ENCODE data around the gene RNFT2. TPM values are rescaled to one million over a fixed set of nuclear protein-coding genes. Genes with fewer than 3 reads are reported as not detected.
"Not testable (repeated sequence)": the region's sequence is repeated elsewhere in the genome, so short reads cannot be mapped to it uniquely, and the experiment has no call there.

RNFT2 gene
- total and polyA plus RNA-seq, 7 donors = 0.04 to 0.64 (median 0.36) TPM

DNA sequence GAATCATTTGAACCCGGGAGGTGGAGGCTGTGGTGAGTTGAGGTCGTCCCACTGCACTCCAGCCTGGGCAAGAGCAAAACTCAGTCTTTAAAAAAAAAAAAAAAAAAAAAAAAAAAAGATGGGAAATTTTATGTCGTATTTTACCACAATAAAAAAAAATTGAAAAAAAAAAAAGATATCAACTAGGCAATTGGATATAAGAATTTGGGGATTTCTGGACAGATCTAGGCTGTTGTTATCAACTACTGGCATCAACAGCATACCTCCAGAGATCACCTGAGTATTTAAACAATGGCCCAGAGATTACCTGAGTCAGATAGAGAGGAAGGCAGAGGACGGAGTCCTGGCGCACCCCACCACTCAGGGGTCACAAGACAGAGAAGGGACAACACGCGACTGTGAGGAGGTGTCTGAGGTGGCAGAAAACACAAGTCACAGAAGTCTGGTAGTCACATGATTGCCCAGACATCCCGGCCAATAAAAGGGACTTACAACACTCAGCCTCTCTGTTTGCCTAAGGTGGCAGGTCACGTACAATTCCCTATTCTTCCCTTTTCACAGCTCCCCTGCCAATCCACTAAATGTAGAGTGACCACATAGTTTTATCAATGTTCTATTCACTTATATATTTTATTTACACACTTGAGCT lies 2.0 kb upstream of the RNFT2 start:
- Histone ChIP-seq H3K4me3 (peak overlapping the region; percentile 86), H3K9me3 (no peaks in the 10 kb centered on the region), H3K27ac (no peak overlapping the region), H3K36me3 (ENCODE audit: insufficient read depth in 1 of 2, low read depth in 1 of 2) (peaks cover 0 to 37% of the 10 kb centered on the region in 2 donors), H3K27me3 (ENCODE audit: insufficient read depth in 3 of 3, low read length in 2 of 3) (no peaks in the 10 kb centered on the region), H3K4me1 (peaks cover 13% of the 10 kb centered on the region)
- ATAC-seq (no peak), DNase-seq (no peak)
- 72 to 75% (median 73%) methylated on average over 9 of the region's 9 CpGs for WGBS, 3 donors
- TF ChIP-seq, protein P1, sequence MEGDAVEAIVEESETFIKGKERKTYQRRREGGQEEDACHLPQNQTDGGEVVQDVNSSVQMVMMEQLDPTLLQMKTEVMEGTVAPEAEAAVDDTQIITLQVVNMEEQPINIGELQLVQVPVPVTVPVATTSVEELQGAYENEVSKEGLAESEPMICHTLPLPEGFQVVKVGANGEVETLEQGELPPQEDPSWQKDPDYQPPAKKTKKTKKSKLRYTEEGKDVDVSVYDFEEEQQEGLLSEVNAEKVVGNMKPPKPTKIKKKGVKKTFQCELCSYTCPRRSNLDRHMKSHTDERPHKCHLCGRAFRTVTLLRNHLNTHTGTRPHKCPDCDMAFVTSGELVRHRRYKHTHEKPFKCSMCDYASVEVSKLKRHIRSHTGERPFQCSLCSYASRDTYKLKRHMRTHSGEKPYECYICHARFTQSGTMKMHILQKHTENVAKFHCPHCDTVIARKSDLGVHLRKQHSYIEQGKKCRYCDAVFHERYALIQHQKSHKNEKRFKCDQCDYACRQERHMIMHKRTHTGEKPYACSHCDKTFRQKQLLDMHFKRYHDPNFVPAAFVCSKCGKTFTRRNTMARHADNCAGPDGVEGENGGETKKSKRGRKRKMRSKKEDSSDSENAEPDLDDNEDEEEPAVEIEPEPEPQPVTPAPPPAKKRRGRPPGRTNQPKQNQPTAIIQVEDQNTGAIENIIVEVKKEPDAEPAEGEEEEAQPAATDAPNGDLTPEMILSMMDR (IDR thresholded peaks at IDR 0.05) = no peak
- intact Hi-C loops (cut with DNase I) = loop anchor here (2.0 to 5.0 kb wide), 2 partner anchors 81 to 85 kb away; no protein-coding TSS in a partner anchor

DNA sequence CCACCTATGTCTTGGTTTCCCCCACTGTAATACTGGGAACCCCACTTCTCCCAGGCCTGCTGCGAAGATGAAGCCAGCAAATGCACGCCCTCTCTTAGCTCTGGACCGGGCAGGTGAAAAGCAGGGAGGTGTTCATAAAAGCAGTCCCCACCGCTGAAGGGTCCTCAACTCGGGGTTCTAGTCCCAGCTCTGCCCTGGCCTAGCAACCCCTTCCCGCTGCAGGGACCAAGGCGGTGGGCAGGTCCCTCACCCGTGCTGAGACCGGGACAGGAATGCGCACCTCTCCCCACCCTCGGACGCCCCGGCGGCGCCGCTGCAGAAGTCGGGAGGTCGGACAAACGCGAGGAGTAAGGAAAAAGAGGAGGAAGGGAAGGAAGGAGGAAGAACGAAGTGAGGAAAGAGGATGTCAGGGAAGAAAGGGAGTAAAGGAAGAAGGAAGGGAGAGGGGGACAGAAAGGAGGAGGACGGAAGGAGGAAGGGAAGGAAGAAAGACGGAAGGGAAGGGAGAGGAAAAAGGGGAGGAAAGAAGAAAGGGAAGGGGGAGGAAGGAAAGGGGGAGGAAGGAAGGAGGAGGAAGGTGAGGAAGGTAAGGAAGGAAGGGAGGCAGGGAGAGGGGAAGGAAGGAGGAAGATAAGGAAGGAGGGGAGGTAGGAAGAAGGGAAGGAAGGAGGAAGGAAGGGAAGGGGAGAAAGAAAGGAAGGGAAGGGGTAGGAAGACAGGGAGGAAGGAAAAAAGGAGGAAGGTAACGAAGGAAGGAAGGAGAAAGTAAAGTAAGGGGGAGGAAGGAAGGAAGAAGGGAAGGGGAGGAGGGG lies 947 bp upstream of the RNFT2 start:
- Histone ChIP-seq H3K27ac (peak overlapping the region; percentile 78), H3K9me3 (no peaks in the 10 kb centered on the region), H3K36me3 (ENCODE audit: insufficient read depth in 1 of 2, low read depth in 1 of 2) (peaks cover 0 to 32% of the 10 kb centered on the region in 2 donors), H3K4me1 (peaks cover 13% of the 10 kb centered on the region), H3K4me3 (peak overlapping the region; percentile 86), H3K27me3 (ENCODE audit: insufficient read depth in 3 of 3, low read length in 2 of 3) (no peaks in the 10 kb centered on the region)
- ATAC-seq (no peak), DNase-seq (no peak)
- 1% methylated on average over 24 of the region's 24 CpGs for WGBS, 3 donors
- TF ChIP-seq, protein P1 (IDR thresholded peaks at IDR 0.05) = no peak
- intact Hi-C loops (cut with DNase I) = loop anchor here (2.0 to 5.0 kb wide), 2 partner anchors 80 to 84 kb away; no protein-coding TSS in a partner anchor

DNA sequence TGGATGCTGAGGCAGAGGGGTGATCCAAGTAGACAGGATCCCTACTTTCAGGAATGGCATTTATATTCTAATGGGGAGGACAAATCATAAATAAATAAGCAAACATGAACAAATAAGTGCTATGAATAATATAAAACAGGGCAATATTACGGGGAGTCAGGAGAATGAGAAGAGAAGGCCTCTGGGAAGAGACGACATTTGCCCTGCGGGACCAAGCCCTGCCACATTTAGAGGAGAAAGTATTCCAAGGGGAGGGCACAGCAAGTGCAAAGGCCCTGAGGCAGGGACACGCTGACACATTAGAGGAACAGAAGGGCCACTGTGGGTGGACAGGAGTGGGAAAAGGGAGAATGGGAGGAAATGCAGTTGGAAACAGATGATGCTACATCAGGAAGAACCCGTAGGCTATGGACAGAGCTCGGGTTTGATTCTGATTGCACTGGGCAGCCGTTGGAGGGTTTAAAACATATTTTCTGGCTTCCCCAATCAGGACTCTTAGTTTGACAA lies 1.3 kb downstream of the RNFT2 start:
- H3K27ac ChIP-seq = no peak overlapping the region
- no peak overlapping the region for H3K4me3 ChIP-seq
- peaks cover 0 to 12% of the 10 kb centered on the region in 2 donors for H3K36me3 ChIP-seq (ENCODE audit: insufficient read depth in 1 of 2, low read depth in 1 of 2)
- no peak for DNase-seq
- intact Hi-C loops (cut with DNase I) = loop anchor here in 1 of 2 donors (5.0 kb wide), 1 partner anchor 78 kb away; no protein-coding TSS in a partner anchor
- peaks cover 13% of the 10 kb centered on the region for H3K4me1 ChIP-seq
- no peaks in the 10 kb centered on the region for H3K27me3 ChIP-seq (ENCODE audit: insufficient read depth in 3 of 3, low read length in 2 of 3)
- TF ChIP-seq, protein P1 (IDR thresholded peaks at IDR 0.05) = no peak
- H3K9me3 ChIP-seq = no peaks in the 10 kb centered on the region
- ATAC-seq = no peak
- WGBS, 3 donors = 81 to 84% (median 82%) methylated on average over 7 of the region's 7 CpGs

DNA sequence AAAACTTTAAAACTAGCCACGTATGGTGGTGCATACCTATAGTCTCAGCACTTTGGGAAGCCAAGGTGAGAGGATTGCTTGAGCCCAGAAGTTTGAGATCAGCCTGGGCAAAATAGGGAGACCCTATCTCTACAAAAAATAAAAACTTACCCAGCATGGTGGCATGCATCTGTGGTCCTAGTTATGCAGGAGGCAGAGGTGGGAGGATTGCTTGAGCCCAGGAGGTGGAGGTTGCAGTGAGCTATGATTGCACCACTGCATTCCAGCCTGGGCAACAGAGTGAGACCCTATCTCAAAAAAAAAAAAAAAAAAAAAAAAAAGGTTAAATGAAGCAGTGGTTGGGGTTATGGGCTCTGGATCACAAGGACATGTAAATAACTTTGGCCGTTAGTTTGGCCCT lies 4.7 kb downstream of the RNFT2 start:
- H3K27me3 ChIP-seq (ENCODE audit: insufficient read depth in 3 of 3, low read length in 2 of 3); H3K27ac ChIP-seq; intact Hi-C loops (cut with DNase I); ATAC-seq; H3K4me3 ChIP-seq; H3K36me3 ChIP-seq (ENCODE audit: insufficient read depth in 1 of 2, low read depth in 1 of 2); DNase-seq; H3K4me1 ChIP-seq; H3K9me3 ChIP-seq: not testable (repeated sequence)
- 87 to 94% (median 91%) methylated on average over 2 of the region's 2 CpGs for WGBS, 3 donors

DNA sequence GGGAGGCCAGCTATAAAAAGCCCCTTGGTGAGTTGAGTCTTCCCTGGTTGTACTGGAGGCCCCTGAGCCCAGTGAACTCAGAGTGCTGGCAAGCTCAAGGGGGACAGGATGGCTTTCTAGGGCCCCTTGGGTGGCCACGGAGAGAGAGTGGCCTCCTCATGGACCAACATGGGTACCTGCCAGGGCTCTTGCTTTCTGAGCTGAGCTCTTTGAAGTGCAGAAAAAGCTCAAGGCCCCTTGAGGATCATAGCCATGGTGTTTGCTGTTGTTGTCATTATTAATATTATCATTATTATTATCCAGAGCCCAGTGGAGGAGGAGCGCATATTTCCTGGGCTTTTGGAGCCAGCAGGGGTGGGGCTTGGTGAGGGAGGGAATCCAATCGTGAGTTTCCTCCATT lies 6.7 kb downstream of the RNFT2 start:
- H3K27me3 ChIP-seq (ENCODE audit: insufficient read depth in 3 of 3, low read length in 2 of 3) = no peaks in the 10 kb centered on the region
- ATAC-seq (no peak), DNase-seq (no peak)
- TF ChIP-seq, protein P1 (IDR thresholded peaks at IDR 0.05) = no peak
- no peak overlapping the region for H3K4me3 ChIP-seq
- 27 to 42% (median 36%) methylated on average over 3 of the region's 3 CpGs for WGBS, 3 donors
- no peaks in the 10 kb centered on the region for H3K4me1 ChIP-seq
- H3K9me3 ChIP-seq = no peaks in the 10 kb centered on the region
- no peaks in the 10 kb centered on the region for H3K36me3 ChIP-seq (ENCODE audit: insufficient read depth in 1 of 2, low read depth in 1 of 2)
- intact Hi-C loops (cut with DNase I) = no loop called here
- H3K27ac ChIP-seq = no peak overlapping the region
